ENCODE data around the gene LRRTM4. TPM values are rescaled to one million over a fixed set of nuclear protein-coding genes. Genes with fewer than 3 reads are reported as not detected.

LRRTM4 gene
- total RNA-seq, 1 experiment from 2014 or later, result 12.0 TPM

DNA sequence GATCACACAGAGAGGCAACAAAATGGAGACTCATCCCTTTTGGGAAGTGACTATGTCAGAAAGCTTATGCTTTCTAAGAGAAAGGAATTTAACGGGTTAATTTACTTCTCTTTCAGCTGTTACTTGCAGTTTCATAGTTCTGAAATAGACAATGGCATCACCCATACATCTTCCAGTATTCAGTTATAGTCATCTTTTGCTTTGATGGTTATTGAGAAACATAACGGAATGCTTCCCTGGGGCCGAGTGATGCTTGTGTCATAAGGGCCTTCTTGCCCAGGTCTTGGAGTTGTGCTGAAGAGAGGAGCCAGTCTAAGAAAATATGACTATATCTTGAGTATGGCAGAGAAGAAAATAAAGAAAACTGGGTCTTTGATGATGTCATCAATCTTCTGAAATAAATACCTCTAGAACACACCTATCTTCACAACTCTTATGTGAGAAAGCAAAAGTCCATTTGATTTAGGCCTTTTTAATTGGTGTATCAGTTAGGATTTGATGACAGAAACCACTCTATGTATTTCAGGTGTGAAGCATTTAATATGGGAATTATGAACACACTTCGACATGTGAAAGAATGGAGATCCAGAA is 328.2 kb downstream of the LRRTM4 start:
- no peak overlapping the region for H4K8ac ChIP-seq (replicated peaks; ENCODE audit: insufficient read length, low read depth, low read length)
- H3K14ac ChIP-seq (ENCODE audit: insufficient read depth, low read length), result no peak overlapping the region
- no peaks in the 10 kb centered on the region for H3K27me3 ChIP-seq (ENCODE audit: insufficient read depth, low read length)
- no peaks in the 10 kb centered on the region for H3K36me3 Mint-ChIP-seq (ENCODE audit: insufficient read depth in 1 of 3, low read depth in 3 of 3)
- H3K9ac ChIP-seq (ENCODE audit: extremely low read depth, insufficient read length, low read length), result no peak overlapping the region
- no CpG with 5 or more reads among the region's 4 CpGs for WGBS (ENCODE audit: extremely low coverage, insufficient read length, low lambda C conversion rate)
- H3K4ac ChIP-seq (ENCODE audit: low read depth, low read length), result no peak overlapping the region
- no peak overlapping the region for H2BK20ac ChIP-seq (ENCODE audit: low read depth, low read length, poor library complexity, severe bottlenecking)
- no peaks in the 10 kb centered on the region for H3K79me1 ChIP-seq (ENCODE audit: insufficient read depth, low read depth, low read length, poor library complexity, severe bottlenecking)
- no peak overlapping the region for H4K91ac ChIP-seq (ENCODE audit: insufficient read length, low read depth, low read length)
- no peak overlapping the region for H3K4me3 Mint-ChIP-seq
- H3K79me2 ChIP-seq (ENCODE audit: insufficient read depth, low read length), result no peaks in the 10 kb centered on the region
- H3T11ph ChIP-seq (ENCODE audit: low read length), result no peak overlapping the region
- no peak overlapping the region for H3K4me2 ChIP-seq (ENCODE audit: insufficient read depth, insufficient read length, low read length)
- H3K9me3 Mint-ChIP-seq, result no peaks in the 10 kb centered on the region
- H4K20me1 ChIP-seq (ENCODE audit: control insufficient read depth, insufficient read depth, insufficient read length), result no peaks in the 10 kb centered on the region
- no peaks in the 10 kb centered on the region for H3K4me1 Mint-ChIP-seq
- H3K23me2 ChIP-seq (ENCODE audit: insufficient read length, low read depth, low read length, poor library complexity, severe bottlenecking), result no peaks in the 10 kb centered on the region
- no peak overlapping the region for H2BK5ac ChIP-seq (ENCODE audit: insufficient read length, low read length)
- no peaks in the 10 kb centered on the region for H3K9me3 ChIP-seq (ENCODE audit: control insufficient read depth, low read depth, low read length)
- no peak overlapping the region for H3K56ac ChIP-seq (ENCODE audit: insufficient read length, low read depth, low read length)
- no peak overlapping the region for H3K23ac ChIP-seq (ENCODE audit: insufficient read length, low read depth, low read length)
- no peaks in the 10 kb centered on the region for H3K4me1 ChIP-seq (ENCODE audit: insufficient read depth, low read length)
- no peak overlapping the region for H3K27ac Mint-ChIP-seq
- no peak overlapping the region for H4K5ac ChIP-seq (ENCODE audit: insufficient read length, low read depth, low read length)
- no peak overlapping the region for H2AFZ ChIP-seq (ENCODE audit: low read length)
- H3K27ac ChIP-seq (ENCODE audit: insufficient read length, low read depth, low read length), result no peak overlapping the region
- no peak overlapping the region for H2BK120ac ChIP-seq (ENCODE audit: low read depth, low read length, poor library complexity, severe bottlenecking)
- TF ChIP-seq, protein P1, sequence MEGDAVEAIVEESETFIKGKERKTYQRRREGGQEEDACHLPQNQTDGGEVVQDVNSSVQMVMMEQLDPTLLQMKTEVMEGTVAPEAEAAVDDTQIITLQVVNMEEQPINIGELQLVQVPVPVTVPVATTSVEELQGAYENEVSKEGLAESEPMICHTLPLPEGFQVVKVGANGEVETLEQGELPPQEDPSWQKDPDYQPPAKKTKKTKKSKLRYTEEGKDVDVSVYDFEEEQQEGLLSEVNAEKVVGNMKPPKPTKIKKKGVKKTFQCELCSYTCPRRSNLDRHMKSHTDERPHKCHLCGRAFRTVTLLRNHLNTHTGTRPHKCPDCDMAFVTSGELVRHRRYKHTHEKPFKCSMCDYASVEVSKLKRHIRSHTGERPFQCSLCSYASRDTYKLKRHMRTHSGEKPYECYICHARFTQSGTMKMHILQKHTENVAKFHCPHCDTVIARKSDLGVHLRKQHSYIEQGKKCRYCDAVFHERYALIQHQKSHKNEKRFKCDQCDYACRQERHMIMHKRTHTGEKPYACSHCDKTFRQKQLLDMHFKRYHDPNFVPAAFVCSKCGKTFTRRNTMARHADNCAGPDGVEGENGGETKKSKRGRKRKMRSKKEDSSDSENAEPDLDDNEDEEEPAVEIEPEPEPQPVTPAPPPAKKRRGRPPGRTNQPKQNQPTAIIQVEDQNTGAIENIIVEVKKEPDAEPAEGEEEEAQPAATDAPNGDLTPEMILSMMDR (conservative IDR thresholded peaks at IDR 0.05), result no peak
- no peak overlapping the region for H2BK12ac ChIP-seq (ENCODE audit: insufficient read length, low read depth, low read length)
- H2BK15ac ChIP-seq (ENCODE audit: low read depth, low read length), result no peak overlapping the region
- no peaks in the 10 kb centered on the region for H3K27me3 Mint-ChIP-seq (ENCODE audit: low read depth)
- no peak for DNase-seq
- H2AK5ac ChIP-seq (ENCODE audit: insufficient read length, low read length), result no peak overlapping the region
- no peak overlapping the region for H3K18ac ChIP-seq (ENCODE audit: insufficient read length, low read depth, low read length)
